AG09309 (cell line): ENCODE results near the gene B3GALNT1.

Source experiments
- DNase-seq: peaks from one replicate; pipeline ENCODE4 v3.0.0-alpha.2; 2010; ENCODE audit warnings: low read depth
- H3K4me3 ChIP-seq: 2 replicates; pipeline ENCODE4 v1.5.1; 2011; ENCODE audit warnings: mild to moderate bottlenecking, low read depth, low read length, moderate library complexity; ENCODE audit not compliant: control insufficient read depth
- CTCF ChIP-seq: IDR thresholded peaks from 2 replicates; pipeline ENCODE4 v1.5.1; 2011; ENCODE audit warnings: mild to moderate bottlenecking, low read depth, low read length, inconsistent platforms; ENCODE audit not compliant: insufficient read depth, control insufficient read depth; ENCODE audit errors: missing control alignments

B3GALNT1 gene

DNA sequence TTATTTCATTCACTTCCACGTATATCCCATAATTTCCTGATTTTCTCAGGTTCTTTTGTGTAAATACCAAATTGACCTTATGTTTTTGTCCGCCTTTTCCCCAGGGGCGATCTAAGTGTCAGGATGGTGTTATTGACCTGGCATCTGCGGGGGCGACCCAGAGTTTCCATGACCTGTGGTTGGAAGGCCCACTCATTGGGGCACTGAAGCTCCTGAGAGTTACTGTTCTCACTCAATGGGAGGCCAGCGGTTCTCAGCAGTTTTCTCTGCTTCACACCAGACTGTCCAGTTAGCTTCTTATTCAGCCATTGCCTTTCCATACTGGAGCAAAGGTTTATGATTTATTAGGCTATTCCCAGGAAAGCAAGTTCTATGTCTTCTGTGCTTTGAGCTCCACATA, 53.3 kb downstream of the B3GALNT1 start:
- no peak overlapping the region for H3K4me3 ChIP-seq
- no peak for DNase-seq
- TF ChIP-seq CTCF = no peak

GRCh38 chr3:161050935-161051334, 54.2 kb downstream of the B3GALNT1 start:
- no peak for TF ChIP-seq CTCF
- H3K4me3 ChIP-seq = no peak overlapping the region
- no peak for DNase-seq

DNA sequence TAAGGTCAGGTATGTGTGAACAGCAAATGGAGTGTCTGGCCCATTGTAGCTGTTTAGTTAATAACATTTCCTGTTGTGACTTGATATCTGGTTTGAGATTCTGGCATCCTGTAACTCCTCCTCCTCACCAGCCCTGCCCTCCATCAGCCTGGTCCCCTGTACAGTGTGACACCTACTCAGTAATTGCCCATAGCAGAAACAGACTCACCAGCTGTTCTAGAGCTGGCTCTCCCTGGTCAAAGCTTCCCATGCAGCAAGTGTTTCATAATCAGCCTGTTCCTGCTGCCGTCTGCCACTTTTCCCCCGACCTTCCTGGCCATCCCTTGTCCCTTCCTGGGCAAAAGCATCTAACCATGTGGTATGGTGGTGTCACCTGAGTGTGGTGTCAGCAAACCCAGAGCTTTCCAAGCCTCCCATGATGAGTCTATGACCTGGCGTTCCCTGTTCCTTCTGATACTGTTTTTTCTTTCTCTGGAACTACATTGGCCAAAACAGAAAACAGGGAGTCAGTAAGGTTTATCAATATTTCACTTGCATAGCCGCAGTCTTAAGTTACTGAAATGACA, 55.4 kb downstream of the B3GALNT1 start:
- H3K4me3 ChIP-seq = no peak overlapping the region
- TF ChIP-seq CTCF = no peak
- no peak for DNase-seq

DNA sequence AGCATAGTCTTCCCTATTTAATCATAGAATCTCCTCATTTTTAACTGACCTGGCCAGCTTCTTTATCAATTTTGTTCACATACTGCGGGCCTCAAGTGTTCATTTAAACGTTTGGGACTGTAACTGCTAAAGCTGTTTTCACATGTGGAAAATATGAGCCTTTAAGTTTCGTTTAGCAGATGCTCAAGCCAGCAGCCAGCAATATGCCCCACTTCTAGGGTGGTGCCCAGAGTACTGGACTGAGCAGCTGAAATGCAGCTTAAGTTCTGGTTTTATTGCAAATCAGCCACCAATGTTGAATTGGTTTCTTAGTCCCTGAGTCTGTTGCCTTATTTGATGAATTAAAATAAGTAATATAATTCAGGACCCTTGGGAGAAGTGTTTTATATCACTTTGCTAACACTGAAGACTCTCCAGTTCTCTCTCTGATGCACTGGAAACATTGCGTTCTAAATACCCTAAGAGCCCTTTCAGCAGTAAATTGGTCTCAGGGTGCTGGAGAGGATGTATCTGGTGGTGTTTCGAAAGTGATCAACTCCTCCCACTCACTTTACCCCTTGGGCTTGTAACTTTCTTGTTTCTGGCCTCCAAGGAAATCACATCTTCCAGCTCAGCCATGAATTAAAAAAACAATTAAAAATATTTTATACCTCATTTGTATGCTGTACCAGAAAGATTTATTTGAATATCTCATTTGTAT, 61.7 kb downstream of the B3GALNT1 start:
- TF ChIP-seq CTCF = no peak
- no peak for DNase-seq
- H3K4me3 ChIP-seq = no peak overlapping the region

GRCh38 chr3:161042023-161042501, 63.1 kb downstream of the B3GALNT1 start:
- no peak for DNase-seq
- no peak for TF ChIP-seq CTCF
- H3K4me3 ChIP-seq = no peak overlapping the region

GRCh38 chr3:161038725-161039124, 66.4 kb downstream of the B3GALNT1 start:
- TF ChIP-seq CTCF = no peak
- no peak for DNase-seq
- H3K4me3 ChIP-seq = no peak overlapping the region
